Stomach smooth muscle (tissue), 2 donors: ENCODE data around the gene PLCL1.

Experiments
- H3K27ac ChIP-seq: one replicate; pipeline ENCODE4 v1.7.0; 2013; ENCODE audit warnings: mild to moderate bottlenecking, low read length, inconsistent platforms
- H3K27me3 ChIP-seq, 2 donors: one replicate each; pipeline ENCODE4 v1.7.0; 2013; ENCODE audit warnings: low read length in 2 of 2; ENCODE audit not compliant: insufficient read depth in 2 of 2, control insufficient read depth in 1 of 2
- H3K36me3 ChIP-seq, 2 donors: one replicate each; pipeline ENCODE4 v1.7.0; 2013; ENCODE audit warnings: low read length in 2 of 2; ENCODE audit not compliant: control insufficient read depth in 2 of 2, insufficient read depth in 2 of 2
- H3K4me1 ChIP-seq: one replicate; pipeline ENCODE4 v1.7.0; 2013; ENCODE audit warnings: low read length; ENCODE audit not compliant: control insufficient read depth, insufficient read depth
- H3K4me3 ChIP-seq, 2 donors: one replicate each; pipeline ENCODE4 v1.7.0; 2013; ENCODE audit warnings: low read length in 2 of 2
- H3K9ac ChIP-seq, 2 donors: one replicate each; pipeline ENCODE4 v1.7.0; 2013; ENCODE audit warnings: low read length in 2 of 2, mild to moderate bottlenecking in 1 of 2
- H3K9me3 ChIP-seq, 2 donors: one replicate each; pipeline ENCODE4 v1.7.0; 2013; ENCODE audit warnings: low read length in 2 of 2; ENCODE audit not compliant: control insufficient read depth in 2 of 2
- donor health status: healthy.
- donor health status: Pancreatic carcinoma.

The PLCL1 gene

GRCh38 chr2:197871780-197872456, 67.5 kb downstream of the PLCL1 start:
- Histone ChIP-seq H3K9me3 (no peaks in the 10 kb centered on the region), H3K36me3 (no peaks in the 10 kb centered on the region), H3K4me1 (no peaks in the 10 kb centered on the region), H3K27ac (no peak overlapping the region), H3K9ac (no peak overlapping the region), H3K27me3 (no peaks in the 10 kb centered on the region), H3K4me3 (no peak overlapping the region)

- H3K9me3 ChIP-seq: no peaks in the 10 kb centered on the region
- H3K27me3 ChIP-seq: no peaks in the 10 kb centered on the region
- no peaks in the 10 kb centered on the region for H3K36me3 ChIP-seq
- H3K27ac ChIP-seq: no peak overlapping the region
- no peak overlapping the region for H3K9ac ChIP-seq
- no peaks in the 10 kb centered on the region for H3K4me1 ChIP-seq
- H3K4me3 ChIP-seq: no peak overlapping the region
Observed at GRCh38 chr2:197873293-197873701, 68.9 kb downstream of the PLCL1 start.

GRCh38 chr2:197875763-197876162, 71.4 kb downstream of the PLCL1 start:
- Histone ChIP-seq H3K4me1 (no peaks in the 10 kb centered on the region), H3K9me3 (no peaks in the 10 kb centered on the region), H3K27me3 (no peaks in the 10 kb centered on the region), H3K4me3 (no peak overlapping the region), H3K27ac (no peak overlapping the region), H3K36me3 (no peaks in the 10 kb centered on the region), H3K9ac (no peak overlapping the region)

- H3K4me1 ChIP-seq: no peaks in the 10 kb centered on the region
- H3K27ac ChIP-seq: no peak overlapping the region
- no peak overlapping the region for H3K9ac ChIP-seq
- H3K27me3 ChIP-seq: no peaks in the 10 kb centered on the region
- H3K4me3 ChIP-seq: no peak overlapping the region
- H3K36me3 ChIP-seq: no peaks in the 10 kb centered on the region
- H3K9me3 ChIP-seq: no peaks in the 10 kb centered on the region
Observed at GRCh38 chr2:197876524-197876923, 72.1 kb downstream of the PLCL1 start.

GRCh38 chr2:197877038-197877437, 72.6 kb downstream of the PLCL1 start:
- Histone ChIP-seq H3K4me3 (no peak overlapping the region), H3K9me3 (no peaks in the 10 kb centered on the region), H3K9ac (no peak overlapping the region), H3K4me1 (no peaks in the 10 kb centered on the region), H3K27ac (no peak overlapping the region), H3K36me3 (no peaks in the 10 kb centered on the region), H3K27me3 (no peaks in the 10 kb centered on the region)

- Histone ChIP-seq H3K27me3 (no peaks in the 10 kb centered on the region), H3K9ac (no peak overlapping the region), H3K27ac (no peak overlapping the region), H3K4me3 (no peak overlapping the region), H3K4me1 (no peaks in the 10 kb centered on the region), H3K36me3 (no peaks in the 10 kb centered on the region), H3K9me3 (no peaks in the 10 kb centered on the region)
Observed at GRCh38 chr2:197878792-197879191, 74.4 kb downstream of the PLCL1 start.

GRCh38 chr2:197879812-197880408, 75.5 kb downstream of the PLCL1 start:
- Histone ChIP-seq H3K4me1 (no peaks in the 10 kb centered on the region), H3K4me3 (no peak overlapping the region), H3K9ac (no peak overlapping the region), H3K36me3 (no peaks in the 10 kb centered on the region), H3K27me3 (no peaks in the 10 kb centered on the region), H3K9me3 (no peaks in the 10 kb centered on the region), H3K27ac (no peak overlapping the region)

- no peaks in the 10 kb centered on the region for H3K36me3 ChIP-seq
- no peak overlapping the region for H3K9ac ChIP-seq
- H3K4me1 ChIP-seq: no peaks in the 10 kb centered on the region
- H3K9me3 ChIP-seq: no peaks in the 10 kb centered on the region
- no peaks in the 10 kb centered on the region for H3K27me3 ChIP-seq
- no peak overlapping the region for H3K27ac ChIP-seq
- no peak overlapping the region for H3K4me3 ChIP-seq
Observed at GRCh38 chr2:197883354-197884032, 79.1 kb downstream of the PLCL1 start.

GRCh38 chr2:197884252-197884651, 79.9 kb downstream of the PLCL1 start:
- Histone ChIP-seq H3K4me3 (no peak overlapping the region), H3K4me1 (no peaks in the 10 kb centered on the region), H3K27me3 (no peaks in the 10 kb centered on the region), H3K27ac (no peak overlapping the region), H3K36me3 (no peaks in the 10 kb centered on the region), H3K9me3 (no peaks in the 10 kb centered on the region), H3K9ac (no peak overlapping the region)

- no peaks in the 10 kb centered on the region for H3K4me1 ChIP-seq
- no peaks in the 10 kb centered on the region for H3K9me3 ChIP-seq
- no peak overlapping the region for H3K9ac ChIP-seq
- no peak overlapping the region for H3K4me3 ChIP-seq
- no peaks in the 10 kb centered on the region for H3K27me3 ChIP-seq
- H3K27ac ChIP-seq: no peak overlapping the region
- no peaks in the 10 kb centered on the region for H3K36me3 ChIP-seq
Observed at GRCh38 chr2:197885126-197885525, 80.7 kb downstream of the PLCL1 start.

GRCh38 chr2:197885587-197885986, 81.2 kb downstream of the PLCL1 start:
- Histone ChIP-seq H3K9me3 (no peaks in the 10 kb centered on the region), H3K27me3 (no peaks in the 10 kb centered on the region), H3K9ac (no peak overlapping the region), H3K4me3 (no peak overlapping the region), H3K4me1 (no peaks in the 10 kb centered on the region), H3K27ac (no peak overlapping the region), H3K36me3 (no peaks in the 10 kb centered on the region)
